ENCODE measurements around the gene CIT.

Gene CIT

DNA sequence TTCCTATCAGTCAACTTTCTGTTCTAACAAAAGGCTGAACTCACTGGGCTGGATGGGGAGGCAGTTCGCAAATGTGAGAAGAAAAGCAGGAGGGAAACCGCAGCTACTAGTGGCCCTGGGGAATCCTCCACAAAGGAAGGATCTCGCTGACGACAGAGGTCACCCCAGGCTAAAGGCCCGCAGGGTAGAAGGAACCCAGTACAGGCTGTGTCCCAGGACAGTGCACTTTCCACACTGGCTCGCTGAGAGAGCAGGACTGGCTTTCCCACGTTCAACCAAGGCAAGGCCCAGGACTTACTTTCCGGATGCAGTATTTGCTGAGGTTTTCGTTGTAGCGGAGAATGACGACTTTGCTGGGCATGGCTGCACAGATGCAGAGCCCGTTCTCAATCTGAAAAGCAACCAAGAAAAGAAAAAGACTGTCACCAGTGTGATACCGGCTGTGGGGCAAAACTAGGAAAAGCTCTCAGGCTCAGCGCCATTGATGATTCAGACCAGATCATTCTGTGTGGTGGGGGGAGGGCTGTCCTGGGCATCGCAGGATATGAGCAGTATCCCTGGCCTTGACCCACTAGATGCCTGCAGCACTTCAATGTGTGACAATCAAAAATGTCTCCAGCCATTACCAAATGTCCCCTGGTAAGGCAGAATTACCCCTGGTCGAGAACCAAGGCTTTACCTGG, 172.9 kb downstream of the CIT start:
- no peak for DNase-seq (ENCODE audit: low read depth in 2 of 2)

DNA sequence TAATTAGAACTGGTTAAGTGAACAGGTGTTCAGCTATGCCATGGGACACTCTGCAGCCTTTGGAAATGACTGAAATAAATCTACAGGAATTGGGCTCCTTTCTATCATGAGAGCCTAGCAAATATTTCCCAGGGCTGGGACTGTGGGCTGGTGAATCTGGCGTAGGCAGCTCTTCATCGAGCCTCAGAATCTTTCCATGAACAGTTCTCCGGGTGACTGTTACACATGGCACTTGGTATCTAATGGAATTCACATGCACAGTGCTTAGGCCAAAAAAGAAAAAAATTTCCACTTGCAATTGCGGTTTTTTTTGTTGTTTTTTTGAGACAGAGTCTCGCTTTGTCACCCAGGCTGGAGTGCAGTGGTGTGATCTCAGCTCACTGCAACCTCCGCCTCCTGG, 177.0 kb downstream of the CIT start:
- DNase-seq (ENCODE audit: low read depth in 2 of 2), result no peak

DNA sequence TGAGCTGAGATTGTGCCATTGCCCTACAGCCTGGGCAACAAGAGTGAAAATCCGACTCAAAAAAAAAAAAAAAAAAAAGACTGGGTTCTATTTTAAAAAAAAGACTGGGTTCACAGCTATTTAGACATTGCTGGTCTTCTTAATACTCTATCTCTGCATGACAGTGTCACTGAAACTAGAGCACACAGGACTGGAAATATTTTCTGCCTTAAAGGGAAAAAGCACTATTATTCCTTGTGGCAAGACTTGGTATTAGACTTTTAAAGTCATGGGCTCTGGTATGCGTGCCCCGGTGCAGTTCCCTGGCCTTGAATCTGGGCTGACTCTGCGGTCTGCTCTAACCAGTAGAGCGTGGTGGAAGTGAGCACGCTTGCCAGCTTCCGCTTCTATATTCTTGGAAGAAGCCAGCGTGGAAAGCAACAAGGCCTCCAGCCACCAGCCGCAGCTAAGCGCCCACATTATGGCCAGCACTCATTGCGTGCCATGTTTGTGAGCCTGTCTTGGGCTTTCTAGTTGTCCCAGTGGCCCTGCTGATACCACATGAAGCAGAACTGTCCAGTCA, 177.8 kb downstream of the CIT start:
- no peak for DNase-seq (ENCODE audit: low read depth in 2 of 2)

DNA sequence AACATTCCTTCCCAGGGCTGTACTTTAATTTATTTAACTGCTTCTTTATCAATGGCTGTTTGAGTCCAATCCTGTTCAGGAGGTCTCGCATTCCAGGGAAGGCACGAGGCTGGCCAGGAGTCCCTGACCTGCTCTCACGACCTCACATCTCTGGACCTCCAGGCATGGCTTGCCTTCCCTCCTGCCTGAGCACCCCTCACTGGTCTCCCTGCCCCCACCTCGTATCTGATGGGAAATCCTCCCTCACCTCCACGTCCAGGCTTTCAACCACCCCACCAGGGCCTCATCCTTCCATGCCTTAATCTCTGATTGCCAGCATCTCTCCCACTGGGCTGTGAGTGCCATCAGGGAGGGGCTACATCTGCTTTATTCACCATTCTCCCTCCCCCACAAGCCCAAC, 180.2 kb downstream of the CIT start:
- no peak for DNase-seq (ENCODE audit: low read depth in 2 of 2)

DNA sequence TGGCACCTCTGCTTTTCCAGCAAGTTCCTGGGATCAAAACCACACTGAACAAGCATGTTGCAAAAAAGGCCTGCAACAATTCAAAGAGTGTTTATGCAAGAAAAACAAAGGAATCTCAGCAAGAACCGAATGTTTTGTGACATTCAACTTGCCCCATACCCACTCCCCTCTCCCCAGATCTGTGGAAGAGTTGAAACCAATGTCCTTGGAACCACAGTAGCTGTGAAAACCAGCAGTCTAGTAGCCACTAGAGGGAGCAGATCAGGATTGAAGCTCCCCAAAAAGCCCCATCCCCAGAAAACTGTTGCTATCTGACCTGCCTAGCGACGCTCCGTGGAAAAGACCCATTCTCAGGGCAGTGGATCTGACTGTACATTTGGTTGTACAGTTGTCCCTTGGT, 182.1 kb downstream of the CIT start:
- DNase-seq (ENCODE audit: low read depth in 2 of 2), result no peak

DNA sequence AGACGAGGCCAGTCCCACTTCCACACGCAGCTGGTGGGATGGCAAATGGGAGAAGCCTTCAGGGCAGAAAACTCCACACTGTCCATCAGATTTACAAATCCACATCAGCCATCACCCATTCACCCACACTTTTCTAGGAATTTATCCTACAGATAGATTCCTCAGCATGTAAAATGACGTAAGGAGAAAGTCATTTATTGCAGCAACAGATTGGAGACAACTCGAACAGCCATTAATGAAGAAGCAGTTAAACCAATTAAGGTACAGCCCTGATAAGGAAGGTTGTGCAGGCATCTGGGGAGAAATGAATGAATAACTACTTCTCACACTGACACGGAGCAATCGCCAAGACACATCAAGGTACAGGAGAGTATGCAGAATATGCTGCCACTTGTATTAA, 183.0 kb downstream of the CIT start:
- no peak for DNase-seq (ENCODE audit: low read depth in 2 of 2)

DNA sequence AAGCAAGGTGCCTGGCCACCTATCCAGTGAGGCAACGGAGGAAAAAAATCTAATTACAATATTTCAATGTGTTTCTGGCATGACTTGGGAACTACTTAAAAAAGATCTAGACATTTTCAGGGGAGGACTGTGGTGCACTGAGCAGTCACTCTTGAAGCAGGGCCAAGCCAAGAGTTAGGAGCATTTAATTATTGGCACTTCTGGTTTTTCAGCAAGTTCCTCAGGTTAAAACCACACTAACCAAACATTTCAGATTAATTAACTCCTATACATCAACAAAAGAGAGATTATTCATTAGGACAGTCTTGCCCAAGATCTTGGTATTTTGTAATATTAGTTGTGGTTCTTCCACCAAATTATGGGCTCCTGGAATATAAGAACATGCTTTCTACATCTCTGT, 183.6 kb downstream of the CIT start:
- no peak for DNase-seq (ENCODE audit: low read depth in 2 of 2)

DNA sequence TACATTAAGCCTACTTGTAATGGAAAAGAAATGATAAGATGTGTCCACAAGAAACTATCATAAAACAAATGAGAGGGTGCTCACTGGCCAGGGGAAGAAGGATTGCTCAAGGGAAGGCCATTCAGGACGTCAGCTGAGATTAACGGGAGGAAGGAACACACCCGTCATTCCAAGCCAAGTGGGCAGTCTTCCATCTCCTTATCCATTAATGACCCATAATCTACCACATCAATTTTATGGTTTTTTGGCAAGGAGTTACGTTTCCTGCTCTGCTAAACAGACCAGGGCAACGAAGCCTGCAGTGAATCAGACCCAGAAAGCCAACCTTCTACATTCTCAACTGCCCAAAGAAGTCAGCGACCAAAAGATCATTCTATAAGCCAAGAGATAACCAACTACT, 184.1 kb downstream of the CIT start:
- peak; percentile 41 to 43 for DNase-seq (ENCODE audit: low read depth in 2 of 2)

DNA sequence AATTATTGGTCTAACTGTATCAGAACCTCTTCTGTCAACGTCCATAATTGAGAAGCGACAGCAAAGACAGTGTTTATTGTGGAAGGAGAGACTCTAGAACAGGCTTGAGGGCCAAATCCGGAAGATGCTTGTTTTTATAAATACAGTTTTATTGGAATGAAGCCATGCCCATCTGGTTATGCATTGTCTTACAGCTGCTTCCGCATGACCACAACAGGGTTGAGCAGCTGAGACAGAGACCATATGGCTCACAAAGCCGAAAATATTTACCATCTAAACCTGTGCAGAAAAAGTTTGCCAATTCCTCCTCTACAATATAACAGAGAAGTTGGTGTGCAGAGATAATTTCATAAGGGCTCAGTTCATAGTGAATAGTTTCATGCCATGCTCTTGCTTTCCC, 184.7 kb downstream of the CIT start:
- DNase-seq (ENCODE audit: low read depth in 2 of 2), result no peak

DNA sequence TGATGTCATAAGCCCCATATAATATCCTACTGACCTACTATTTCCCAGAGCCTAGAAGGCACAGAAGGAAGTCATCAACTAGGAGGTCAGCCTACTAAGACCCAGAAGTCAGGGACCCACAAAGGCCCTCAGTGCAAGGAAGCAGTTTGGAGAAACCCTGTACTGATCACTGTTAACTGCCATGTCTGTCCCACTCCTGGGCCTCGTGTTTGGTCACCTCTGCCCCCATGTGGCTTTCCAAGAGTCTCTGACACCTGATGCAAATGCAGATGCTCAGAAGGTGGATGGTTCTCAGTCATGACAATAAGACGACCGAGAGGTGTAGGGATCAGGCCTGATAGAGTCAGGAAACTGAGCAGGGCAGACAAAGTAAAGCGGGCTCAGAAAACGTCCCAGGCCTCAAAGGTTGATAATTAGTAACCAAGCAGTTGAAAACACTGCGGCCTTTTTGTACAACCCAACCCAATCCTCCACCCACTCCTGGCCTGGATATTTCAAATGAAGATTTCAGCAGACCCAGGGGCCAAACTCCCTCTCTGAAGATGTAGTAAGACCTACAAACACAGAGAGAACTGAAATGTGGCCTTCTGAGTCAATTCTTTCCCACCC, 185.8 kb downstream of the CIT start:
- DNase-seq (ENCODE audit: low read depth in 2 of 2), result no peak

DNA sequence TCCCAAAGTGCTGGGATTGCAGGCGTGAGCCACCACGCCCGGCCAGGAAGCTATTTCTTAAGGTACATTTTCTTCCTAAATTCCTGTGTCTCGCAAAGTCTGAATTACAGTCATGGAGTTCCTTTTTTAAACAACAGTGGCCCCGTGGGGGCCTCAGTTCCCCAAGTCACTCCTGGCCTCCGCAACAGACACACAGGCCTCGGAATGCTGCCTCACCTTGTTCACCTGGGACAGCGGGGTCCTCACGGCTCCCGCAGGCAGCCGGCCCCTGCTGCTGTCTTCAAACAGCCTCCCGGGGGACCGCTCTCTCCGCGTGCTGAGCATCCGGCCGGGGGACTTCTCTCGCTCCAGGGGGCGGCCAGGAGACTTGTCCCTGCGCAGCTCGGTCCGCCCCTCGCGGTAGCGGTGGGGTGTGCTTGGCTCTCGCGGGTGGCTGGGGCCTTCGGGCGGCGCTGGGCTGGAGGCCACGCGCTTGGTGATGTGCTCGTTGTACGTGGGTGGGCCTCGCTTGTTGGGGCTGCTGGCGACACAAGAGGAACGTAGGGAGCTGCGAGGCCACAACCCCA, 187.1 kb downstream of the CIT start:
- no peak for DNase-seq (ENCODE audit: low read depth in 2 of 2)

DNA sequence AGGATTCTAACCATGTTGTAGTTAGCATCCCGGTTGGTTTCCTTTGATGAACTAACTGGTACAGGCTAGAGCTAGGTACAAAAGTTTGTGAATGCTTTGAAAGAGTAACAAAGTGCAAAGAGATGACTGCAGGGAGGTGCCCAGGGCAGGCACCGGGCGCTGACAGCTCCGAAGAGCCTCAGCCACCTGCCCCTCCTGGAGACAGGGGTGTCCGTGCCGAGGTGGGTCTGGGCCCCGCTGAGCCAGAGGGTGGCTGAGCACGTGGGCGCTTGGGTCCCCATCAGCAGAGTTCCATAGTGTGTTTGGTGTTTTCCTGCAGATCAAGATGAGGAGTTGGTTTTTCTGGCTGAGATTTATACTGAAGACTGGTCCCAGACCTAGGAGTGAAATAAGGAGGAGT, 189.2 kb downstream of the CIT start:
- DNase-seq (ENCODE audit: low read depth in 2 of 2), result no peak

DNA sequence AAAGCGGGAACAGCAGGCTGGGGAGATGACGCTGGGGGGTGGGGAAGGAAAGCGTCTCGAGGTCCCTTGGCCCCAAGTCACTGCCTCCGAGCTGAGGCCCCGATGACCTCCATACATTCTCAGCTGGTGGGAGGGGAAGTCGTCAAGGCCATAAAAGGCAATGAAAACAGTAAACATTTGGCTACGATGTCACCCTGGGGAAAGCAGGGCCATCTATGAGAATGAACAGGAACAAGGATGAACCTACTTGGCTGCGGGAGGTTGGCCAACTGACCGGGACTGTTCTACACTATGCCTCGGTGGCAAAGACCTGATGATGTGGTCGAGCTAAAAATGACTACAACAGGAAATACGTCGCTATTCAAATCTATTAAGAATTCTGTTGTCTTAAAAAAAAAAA, 189.7 kb downstream of the CIT start:
- no peak for DNase-seq (ENCODE audit: low read depth in 2 of 2)

DNA sequence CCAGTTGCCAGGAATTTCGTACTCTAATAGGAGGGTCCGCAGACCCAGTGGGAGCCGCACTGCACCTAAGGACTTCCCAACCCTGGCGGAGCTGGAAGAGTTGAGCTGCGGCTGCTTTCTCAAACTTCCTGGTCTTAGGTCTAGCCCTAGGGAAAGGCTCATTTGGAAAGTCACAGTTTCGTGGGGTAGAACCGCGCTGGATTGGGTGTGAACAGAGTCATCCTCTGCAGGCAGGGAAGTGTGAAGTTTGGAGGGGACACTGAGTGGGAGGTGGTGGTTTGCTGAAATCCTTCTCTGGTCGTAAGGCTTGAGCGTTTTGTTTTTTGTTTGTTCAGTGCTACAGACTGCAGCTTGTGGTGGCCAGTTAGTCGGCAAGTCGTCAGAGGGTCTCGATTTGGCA, 190.3 kb downstream of the CIT start:
- no peak for DNase-seq (ENCODE audit: low read depth in 2 of 2)

DNA sequence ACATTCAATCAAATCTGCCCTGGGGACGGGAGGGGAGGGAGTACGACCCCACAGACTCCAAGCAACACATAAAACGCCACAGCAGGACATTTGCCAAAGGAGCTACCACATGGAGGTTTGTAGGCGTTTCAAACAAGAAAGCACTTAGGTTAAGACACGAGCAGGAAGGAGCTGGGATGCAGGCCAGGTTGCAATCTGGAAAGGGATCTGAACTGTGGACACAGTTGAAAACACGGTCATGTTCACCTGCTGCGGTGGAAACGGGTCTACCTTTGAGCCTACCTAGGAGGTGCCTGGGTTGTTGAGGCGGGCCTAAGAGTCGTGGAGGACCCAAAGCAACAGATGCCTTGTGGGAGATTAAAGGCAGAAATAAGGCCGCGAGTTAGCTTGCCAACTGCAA, 190.8 kb downstream of the CIT start:
- DNase-seq (ENCODE audit: low read depth in 2 of 2), result no peak

DNA sequence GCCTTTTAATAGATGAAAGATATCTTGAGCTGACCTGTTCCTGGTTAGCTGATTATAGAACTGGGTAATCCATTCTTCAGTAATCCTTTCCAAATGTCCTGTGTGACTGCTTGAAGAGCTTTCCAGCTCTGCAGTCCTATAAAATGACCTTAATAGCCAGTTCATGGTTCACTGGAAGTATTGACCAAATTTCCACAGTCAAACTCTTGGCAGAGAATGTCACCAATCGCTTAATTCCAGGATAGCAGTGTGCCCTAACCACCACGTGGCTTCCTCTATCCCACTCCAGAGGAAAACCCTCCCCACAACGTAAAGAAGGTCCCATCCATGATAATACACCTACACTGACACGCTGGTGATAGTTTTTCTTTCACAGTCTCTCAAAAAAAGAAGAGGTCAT, 191.7 kb downstream of the CIT start:
- DNase-seq (ENCODE audit: low read depth in 2 of 2), result no peak

DNA sequence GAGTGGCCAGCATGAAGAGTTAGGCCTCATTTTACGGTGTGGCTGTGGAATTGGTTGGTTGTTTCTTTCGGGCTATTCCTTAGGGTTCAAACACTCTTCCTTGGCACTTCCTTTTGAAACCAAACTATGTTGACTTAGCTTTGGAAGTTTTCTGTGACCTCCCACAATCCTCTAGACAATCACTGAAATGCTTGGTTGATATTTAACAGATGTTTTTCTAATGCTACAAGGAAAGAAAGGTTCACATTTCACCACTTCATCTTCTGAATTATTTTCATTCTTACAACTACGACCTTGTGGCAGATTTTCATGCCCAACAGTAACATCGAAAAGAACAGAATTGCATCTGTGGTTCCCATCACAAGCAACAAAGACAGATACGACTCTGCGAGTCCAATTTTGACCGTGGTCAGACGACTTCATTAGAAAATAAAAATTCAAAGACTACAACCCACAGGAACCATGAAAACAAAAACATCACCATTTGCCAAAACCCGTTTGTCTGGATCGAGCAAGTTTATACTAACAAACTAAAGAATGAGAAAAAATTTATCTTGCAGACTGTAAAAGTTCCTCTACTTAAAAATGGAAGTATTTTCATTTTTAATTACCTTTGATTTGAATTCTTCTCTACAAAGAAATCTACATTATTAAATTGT, 192.3 kb downstream of the CIT start:
- peak in 1 of 2 experiments; percentile 4 for DNase-seq (ENCODE audit: low read depth in 2 of 2)

DNA sequence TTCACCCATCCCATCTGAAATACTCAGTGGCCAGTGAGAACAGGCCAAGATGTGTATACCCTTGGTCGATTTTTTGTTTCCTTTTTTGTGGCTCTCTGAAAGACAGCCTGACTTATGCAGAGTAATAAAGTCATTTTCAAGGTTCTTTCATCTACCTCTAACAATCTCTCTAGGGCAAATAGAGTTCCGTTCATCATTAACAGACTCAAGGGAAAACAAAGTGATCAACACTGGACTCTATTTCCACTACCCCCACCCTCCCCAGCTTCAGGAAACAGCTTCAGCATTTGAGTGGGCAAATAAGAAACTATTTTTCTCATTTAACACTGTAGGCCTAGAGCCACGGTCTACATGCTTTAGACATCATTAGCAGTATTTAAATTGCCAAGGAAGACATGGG, 193.3 kb downstream of the CIT start:
- no peak for DNase-seq (ENCODE audit: low read depth in 2 of 2)

DNA sequence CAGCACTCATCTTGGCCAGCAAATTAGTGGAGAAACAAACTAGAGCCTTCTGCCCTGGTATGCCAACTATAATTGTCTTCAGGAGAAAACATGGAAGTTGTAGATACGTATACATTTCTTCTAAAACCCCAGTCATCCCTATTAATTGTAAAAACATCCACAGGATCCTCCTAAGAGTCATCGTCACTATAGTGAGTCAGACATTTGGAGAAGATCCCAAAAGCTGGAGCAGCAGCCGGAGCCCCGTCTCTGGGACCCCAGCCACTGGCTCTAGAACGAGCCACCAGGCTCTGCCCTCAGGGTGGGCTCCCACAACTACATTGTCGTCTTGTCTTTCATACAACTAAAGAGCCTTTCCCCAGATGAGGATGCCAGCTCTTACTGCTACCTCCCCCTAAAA, 193.7 kb downstream of the CIT start:
- DNase-seq (ENCODE audit: low read depth in 2 of 2), result no peak

DNA sequence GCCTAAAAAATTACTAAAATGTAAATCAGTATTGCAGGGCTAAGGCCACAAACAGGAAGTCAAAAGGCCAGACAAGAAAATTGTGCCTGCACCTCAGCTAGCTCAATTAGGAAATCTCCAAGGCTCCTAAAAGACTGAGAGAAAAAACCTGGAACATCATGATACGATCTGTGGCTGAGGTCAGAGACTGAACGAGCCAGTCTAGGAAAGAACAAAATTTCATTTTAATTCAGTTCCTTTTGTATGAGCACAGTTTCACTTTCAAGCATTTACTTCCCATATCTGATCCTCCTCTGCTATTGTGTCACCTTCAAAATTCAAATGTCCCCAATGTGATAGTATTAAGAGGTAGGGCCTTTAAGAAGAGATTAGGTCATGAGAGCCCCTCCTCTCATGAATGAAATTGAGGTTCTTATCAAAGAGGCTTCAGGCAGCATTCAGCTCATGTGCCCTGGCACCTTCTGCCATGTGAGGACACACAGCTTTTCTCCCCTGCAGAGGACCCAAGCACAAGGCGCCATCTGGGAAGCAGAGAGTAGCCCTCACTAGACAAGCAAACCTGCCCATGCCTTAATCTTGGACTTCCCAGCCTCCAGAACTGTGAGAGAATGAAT, 194.4 kb downstream of the CIT start:
- no peak for DNase-seq (ENCODE audit: low read depth in 2 of 2)

DNA sequence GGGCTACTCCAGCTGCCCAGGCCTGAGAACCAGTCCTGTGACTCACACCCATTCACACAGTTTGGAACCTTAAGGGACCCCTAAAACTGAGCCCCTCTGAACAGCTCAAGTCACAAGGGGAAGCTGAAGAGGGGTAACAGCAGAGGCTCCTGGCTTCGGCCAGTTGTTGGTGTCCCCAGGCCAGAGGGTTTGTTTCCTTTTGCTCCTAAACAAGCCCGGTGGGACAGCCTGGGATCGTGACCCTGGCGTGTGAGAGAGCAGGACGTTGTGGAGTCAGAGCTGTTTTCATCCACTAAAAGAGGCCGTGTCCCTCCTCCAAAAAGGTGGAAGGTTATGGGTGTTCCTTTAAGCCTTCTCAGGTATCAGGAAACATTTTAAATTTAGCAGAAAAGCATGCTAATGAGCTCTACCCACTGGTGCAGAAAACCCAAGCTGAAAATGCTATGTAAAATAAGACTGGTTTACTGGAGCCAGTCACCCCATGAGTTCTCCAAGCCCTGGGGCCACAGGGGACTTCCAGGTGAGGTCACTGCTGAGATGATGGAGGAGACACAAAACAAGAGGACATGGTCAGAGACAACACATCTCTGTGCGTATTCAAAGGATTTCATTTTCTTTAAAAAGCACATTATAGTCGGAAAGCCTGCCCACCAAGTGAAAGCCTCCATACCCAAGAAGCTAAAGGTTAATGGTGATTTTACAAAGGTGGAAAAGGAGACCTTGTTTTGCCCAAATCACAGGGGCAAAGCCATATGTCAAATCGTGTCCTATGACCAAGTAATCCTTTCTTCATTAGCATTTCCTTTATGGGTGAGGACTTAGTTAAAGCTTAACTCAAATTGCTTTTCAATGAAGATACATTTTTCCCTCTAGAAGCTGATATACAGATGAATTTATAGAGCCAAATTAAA, 195.1 kb downstream of the CIT start:
- DNase-seq (ENCODE audit: low read depth in 2 of 2), result no peak

Measured in fibroblast of skin of left biceps (primary cell).